Ishikawa (cell line): ENCODE results near the gene ZNF215.

Experiments
- CEBPB ChIP-seq: IDR thresholded peaks from 2 replicates; pipeline ENCODE4 v1.6.1; 2012
- CREB1 ChIP-seq: IDR thresholded peaks from 2 replicates; pipeline ENCODE4 v1.6.1; 2012; ENCODE audit warnings: low read depth
- EGR1 ChIP-seq: IDR thresholded peaks from 2 replicates; pipeline ENCODE4 v1.6.1; 2012
- EP300 ChIP-seq: IDR thresholded peaks from 2 replicates; pipeline ENCODE4 v1.6.1; 2012; ENCODE audit warnings: borderline replicate concordance
- FOXM1 ChIP-seq: IDR thresholded peaks from 2 replicates; pipeline ENCODE4 v1.6.1; 2012; ENCODE audit warnings: low read depth, borderline replicate concordance
- MAX ChIP-seq: IDR thresholded peaks from 2 replicates; pipeline ENCODE4 v1.6.1; 2012
- NFIC ChIP-seq: IDR thresholded peaks from 2 replicates; pipeline ENCODE4 v1.6.1; 2012
- RAD21 ChIP-seq: IDR thresholded peaks from 2 replicates; pipeline ENCODE4 v1.6.1; 2012; ENCODE audit warnings: low read depth
- REST ChIP-seq: IDR thresholded peaks from 2 replicates; pipeline ENCODE4 v1.6.1; 2012; ENCODE audit warnings: low read depth, mild to moderate bottlenecking
- TAF1 ChIP-seq: IDR thresholded peaks from 2 replicates; pipeline ENCODE4 v1.6.1; 2012; ENCODE audit warnings: low read depth, mild to moderate bottlenecking
- TCF12 ChIP-seq: IDR thresholded peaks from 2 replicates; pipeline ENCODE4 v1.6.1; 2012; ENCODE audit warnings: low read depth
- TEAD4 ChIP-seq: IDR thresholded peaks from 2 replicates; pipeline ENCODE4 v1.6.1; 2012
- USF1 ChIP-seq: IDR thresholded peaks from 2 replicates; pipeline ENCODE4 v1.6.1; 2012
- YY1 ChIP-seq: IDR thresholded peaks from 2 replicates; pipeline ENCODE4 v1.6.1; 2012; ENCODE audit warnings: low read depth
- ZBTB7A ChIP-seq: IDR thresholded peaks from 2 replicates; pipeline ENCODE4 v1.6.1; 2012; ENCODE audit warnings: low read depth

Gene ZNF215

GRCh38 chr11:6931146-6931713 is 5.0 kb downstream of the ZNF215 start:
- TF ChIP-seq TEAD4: no peak
- TF ChIP-seq EP300: no peak
- no peak for TF ChIP-seq YY1
- TF ChIP-seq MAX: no peak
- no peak for TF ChIP-seq TAF1
- no peak for TF ChIP-seq CREB1
- no peak for TF ChIP-seq ZBTB7A
- TF ChIP-seq RAD21: no peak
- TF ChIP-seq NFIC: no peak
- no peak for TF ChIP-seq USF1
- TF ChIP-seq EGR1: no peak
- TF ChIP-seq REST: no peak
- TF ChIP-seq FOXM1: no peak
- no peak for TF ChIP-seq CEBPB
- TF ChIP-seq TCF12: no peak

- TF ChIP-seq USF1 (no peak), TEAD4 (no peak), CREB1 (no peak), ZBTB7A (no peak), FOXM1 (no peak)
These were observed 5.9 kb downstream of the ZNF215 start for GRCh38 chr11:6932145-6932544.

- no peak for TF ChIP-seq CREB1
- no peak for TF ChIP-seq YY1
- TF ChIP-seq EGR1: no peak
- TF ChIP-seq NFIC: no peak
- TF ChIP-seq USF1: no peak
- TF ChIP-seq TAF1: no peak
These were observed 15.7 kb downstream of the ZNF215 start for GRCh38 chr11:6941970-6942369.

GRCh38 chr11:6943131-6943530 is 16.9 kb downstream of the ZNF215 start:
- TF ChIP-seq NFIC (no peak), ZBTB7A (no peak), TEAD4 (no peak), REST (no peak), CEBPB (no peak)

GRCh38 chr11:6962141-6962540 is 35.9 kb downstream of the ZNF215 start:
- TF ChIP-seq EGR1 (no peak), FOXM1 (no peak), CEBPB (no peak), TCF12 (no peak), TAF1 (no peak), YY1 (no peak), ZBTB7A (no peak), TEAD4 (no peak), REST (no peak), USF1 (no peak), EP300 (no peak), MAX (no peak), RAD21 (no peak), NFIC (no peak), CREB1 (no peak)
